Measurements from ENCODE around the gene ADRA2C.

The ADRA2C gene

DNA sequence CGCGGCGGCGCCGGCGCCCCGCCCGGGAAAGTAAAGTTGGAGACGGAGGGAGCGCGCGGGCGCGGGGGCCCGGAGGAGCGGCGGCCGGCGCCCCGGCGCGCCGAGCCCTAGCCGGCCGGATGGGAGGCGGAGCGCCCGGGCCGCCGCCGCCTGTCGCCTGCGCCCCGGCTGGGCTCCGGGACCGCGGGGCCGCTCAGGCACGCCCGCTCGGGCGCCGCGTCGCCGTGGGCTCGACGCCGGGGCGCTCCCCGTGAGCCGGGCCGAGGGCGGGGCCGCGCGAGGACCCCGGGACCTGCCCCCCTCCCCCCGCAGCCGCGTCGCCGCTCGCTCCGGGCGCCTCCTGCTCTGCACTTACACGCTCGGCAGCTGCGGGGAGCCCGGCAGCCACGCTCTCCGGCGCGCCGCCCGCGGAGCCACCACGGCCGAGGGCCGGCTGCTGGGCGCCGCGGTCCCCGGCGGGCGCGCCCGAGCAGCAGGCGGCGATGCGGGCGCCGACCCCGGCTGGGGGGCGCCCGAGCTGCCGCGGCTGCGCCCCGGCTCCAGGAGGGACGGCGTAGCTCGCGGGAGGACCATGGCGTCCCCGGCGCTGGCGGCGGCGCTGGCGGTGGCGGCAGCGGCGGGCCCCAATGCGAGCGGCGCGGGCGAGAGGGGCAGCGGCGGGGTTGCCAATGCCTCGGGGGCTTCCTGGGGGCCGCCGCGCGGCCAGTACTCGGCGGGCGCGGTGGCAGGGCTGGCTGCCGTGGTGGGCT is at the start of gene ADRA2C:
Gene ADRA2C (plus strand): TSS at position 350 of the 749 bp plus-strand sequence. CDS start 222 bp downstream, at position 572.
- no peak for DNase-seq (ENCODE audit: low read depth in 1 of 2, low spot score in 1 of 2)

DNA sequence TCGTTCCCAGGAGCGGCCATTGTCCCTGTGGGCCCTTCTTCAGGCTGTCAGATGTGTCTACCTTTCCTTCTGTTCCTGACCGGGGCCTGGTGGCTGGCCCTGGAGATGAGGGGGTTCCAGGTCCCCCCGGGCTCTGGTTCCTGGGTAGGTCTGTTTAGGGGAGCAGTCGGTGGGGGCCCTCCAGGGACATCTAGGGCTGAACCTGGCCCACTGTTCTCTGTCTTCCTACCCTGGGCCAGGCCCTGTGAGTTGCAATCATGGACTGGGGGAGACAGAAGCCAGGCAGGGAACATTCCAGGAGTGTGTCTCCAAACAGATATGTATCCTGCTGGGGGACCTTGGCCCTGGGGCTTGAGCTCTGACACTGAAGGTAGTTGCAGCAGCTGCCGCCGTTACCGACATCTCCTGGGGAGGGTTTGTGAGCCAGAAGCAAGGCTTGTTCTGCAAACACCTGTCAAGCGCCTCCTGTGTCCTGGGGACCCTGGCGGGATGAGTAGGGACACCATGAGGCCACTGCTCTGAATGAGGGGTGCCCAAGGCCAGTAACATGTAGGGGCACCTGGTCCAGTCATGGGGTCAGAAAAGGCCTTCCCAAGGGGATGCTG is 49.5 kb upstream of the ADRA2C start:
- DNase-seq (ENCODE audit: low read depth in 1 of 2, low spot score in 1 of 2): no peak

DNA sequence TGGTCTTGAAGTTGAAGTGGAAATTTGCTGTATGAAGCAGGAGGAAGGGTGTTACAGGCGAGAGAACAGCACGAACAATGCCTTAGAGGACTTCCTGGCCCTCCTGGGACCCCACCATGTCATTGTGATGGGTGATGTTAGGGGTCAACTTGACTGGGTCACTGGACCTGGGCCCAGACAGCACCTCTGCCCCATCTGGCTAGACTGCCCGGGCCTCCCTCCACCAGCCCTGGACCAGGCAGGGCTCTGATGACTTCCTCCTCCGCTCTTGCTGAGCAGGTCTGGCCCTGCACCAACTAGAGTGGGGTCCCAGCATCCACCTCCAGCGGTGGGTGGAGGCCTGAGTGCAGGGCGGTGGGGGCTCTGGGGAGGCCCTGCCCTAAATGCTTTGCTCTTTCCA is 48.9 kb upstream of the ADRA2C start:
- no peak for DNase-seq (ENCODE audit: low read depth in 1 of 2, low spot score in 1 of 2)

- no peak for DNase-seq (ENCODE audit: low read depth in 1 of 2, low spot score in 1 of 2)
Measured at GRCh38 chr4:3718462-3718861, 47.7 kb upstream of the ADRA2C start.

GRCh38 chr4:3719191-3719590 is 47.0 kb upstream of the ADRA2C start:
- no peak for DNase-seq (ENCODE audit: low read depth in 1 of 2, low spot score in 1 of 2)

- DNase-seq (ENCODE audit: low read depth in 1 of 2, low spot score in 1 of 2): no peak
Measured at GRCh38 chr4:3719836-3720235, 46.3 kb upstream of the ADRA2C start.

DNA sequence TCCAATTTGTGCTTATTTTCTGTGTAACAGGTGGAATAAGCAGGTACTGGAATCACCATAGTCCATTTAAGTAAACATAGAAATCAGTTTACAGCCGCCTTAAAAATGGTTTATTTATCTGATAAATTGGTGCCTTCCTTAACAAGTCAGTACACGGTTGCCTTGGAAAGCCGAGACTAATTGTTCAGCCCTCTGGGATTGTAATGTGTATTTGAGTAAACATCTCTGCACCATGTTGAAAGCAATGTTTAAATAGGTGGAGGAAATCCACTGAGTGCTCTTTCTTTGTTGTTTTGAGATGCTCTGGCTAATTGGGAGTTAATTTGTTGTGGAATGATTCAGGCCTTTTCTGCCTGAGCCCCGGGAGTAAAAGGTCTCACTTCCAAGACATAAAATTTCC is 45.7 kb upstream of the ADRA2C start:
- DNase-seq (ENCODE audit: low read depth in 1 of 2, low spot score in 1 of 2): no peak

DNA sequence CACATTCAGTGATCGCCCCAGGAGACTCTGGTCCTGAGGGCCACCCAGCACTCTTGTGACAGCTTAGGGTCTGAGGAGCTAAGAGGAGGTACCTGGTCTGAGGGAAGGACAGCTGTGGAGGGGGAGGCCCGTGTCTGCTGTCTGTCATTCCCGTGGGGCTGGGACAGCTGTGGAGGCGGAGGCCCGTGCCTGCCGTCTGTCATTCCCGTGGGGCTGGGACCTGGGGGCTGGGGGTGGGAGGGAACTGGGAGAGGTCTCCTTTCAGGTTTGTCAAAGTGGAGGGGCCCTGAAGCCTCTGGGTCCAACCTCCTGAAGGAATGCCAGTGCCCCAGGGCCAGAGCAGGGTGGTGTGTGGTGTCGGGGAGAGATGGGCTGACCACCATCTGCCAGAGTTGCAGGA is 45.0 kb upstream of the ADRA2C start:
- no peak for DNase-seq (ENCODE audit: low read depth in 1 of 2, low spot score in 1 of 2)

DNA sequence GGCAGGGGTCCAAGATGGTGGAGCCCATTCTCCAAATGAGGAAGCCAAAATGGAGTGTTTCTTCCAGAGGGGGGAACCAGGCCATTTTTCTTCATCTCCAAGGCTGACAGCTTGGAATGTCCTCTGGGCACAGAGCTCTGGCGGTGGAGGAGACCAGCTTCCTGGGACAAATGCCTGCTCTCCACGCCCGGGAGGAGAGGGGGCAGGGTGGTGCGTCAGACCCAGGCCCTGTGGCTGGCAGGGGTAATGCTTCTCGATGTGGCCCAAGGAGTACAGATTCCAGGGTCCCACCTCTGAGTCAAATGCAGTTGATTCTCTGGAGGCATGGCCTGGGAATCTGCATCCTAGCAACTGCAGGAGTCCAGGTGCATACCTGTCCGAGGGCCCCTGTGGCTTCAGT is 44.6 kb upstream of the ADRA2C start:
- no peak for DNase-seq (ENCODE audit: low read depth in 1 of 2, low spot score in 1 of 2)

- DNase-seq (ENCODE audit: low read depth in 1 of 2, low spot score in 1 of 2): no peak
Measured at GRCh38 chr4:3722446-3723231, 43.5 kb upstream of the ADRA2C start.

DNA sequence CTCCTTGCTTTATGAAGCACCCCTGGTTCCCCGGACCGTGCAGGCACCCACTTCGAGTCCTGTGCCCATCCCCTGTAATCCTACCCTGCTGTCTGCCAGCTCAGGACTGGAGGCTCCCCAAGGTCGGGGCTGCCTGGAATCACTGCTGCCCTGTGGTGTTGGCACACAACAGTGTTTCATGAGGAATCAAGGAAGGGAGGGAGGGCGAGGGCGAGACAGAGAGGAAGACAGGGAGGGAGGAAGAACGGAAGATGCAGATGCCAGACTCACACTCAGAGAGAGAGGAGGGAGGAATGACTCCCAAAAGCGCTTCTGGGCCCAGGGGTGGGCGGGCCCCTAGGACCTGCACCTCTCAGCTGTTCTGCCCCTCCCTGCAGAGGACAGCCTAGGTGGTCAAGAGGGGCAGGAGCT is 42.9 kb upstream of the ADRA2C start:
- no peak for DNase-seq (ENCODE audit: low read depth in 1 of 2, low spot score in 1 of 2)

GRCh38 chr4:3724319-3725231 is 41.6 kb upstream of the ADRA2C start:
- no peak for DNase-seq (ENCODE audit: low read depth in 1 of 2, low spot score in 1 of 2)

GRCh38 chr4:3725936-3726870 is 40.0 kb upstream of the ADRA2C start:
- DNase-seq (ENCODE audit: low read depth in 1 of 2, low spot score in 1 of 2): no peak

- DNase-seq (ENCODE audit: low read depth in 1 of 2, low spot score in 1 of 2): no peak
Measured at GRCh38 chr4:3727847-3728469, 38.2 kb upstream of the ADRA2C start.

DNA sequence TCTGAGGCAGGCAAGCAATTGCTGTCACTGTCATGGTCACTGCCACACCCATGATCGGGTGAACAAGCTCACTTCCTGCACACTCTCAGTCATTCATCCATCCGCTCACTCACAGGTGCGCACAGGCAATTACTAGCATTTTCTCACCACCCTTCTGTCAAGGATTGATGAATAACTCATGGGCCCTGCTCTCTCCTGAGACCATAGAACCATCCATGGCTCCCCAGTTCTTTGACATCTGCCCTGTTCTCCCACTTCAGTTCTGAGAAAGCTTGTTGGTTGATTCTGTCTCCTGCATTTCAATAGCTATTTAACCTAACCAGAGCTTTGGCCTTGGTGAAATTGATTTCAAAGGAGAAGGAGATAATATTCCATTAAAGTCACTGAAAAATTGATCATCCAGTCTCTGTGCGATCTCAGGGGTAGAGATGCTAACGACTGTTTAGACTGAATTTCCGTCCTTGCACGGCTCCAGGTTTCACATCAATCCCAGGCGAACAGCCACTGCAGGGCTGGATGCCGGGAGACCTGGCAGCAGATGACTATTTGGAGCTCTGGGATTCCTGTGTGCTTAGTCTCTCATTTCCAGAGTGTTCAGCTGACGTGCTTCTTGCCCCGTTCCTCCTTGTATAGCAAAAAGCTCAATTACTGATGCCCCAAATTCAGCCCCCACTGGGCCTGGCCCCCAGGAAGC is 36.9 kb upstream of the ADRA2C start:
- no peak for DNase-seq (ENCODE audit: low read depth in 1 of 2, low spot score in 1 of 2)

DNA sequence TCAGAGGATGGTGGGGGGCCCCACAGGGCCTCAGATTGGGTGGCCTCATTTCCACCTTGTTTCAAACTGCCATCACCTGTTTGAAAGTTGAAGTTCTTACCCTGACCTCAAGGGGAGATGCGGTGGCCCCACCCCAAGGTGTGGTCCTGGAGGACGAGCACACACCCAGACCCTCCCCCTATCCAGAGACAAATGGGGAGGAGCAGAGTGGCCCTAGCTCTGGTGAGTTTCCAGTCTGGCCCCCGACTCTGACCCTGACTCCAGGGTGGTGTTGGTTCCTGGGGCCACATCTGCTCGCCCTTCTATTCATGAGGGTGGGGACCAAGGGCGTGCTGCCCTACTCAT is 36.3 kb upstream of the ADRA2C start:
- no peak for DNase-seq (ENCODE audit: low read depth in 1 of 2, low spot score in 1 of 2)

GRCh38 chr4:3730422-3731190 is 35.6 kb upstream of the ADRA2C start:
- no peak for DNase-seq (ENCODE audit: low read depth in 1 of 2, low spot score in 1 of 2)

All from stimulated activated CD4-positive, alpha-beta T cell treated with anti-CD3 and anti-CD28 coated beads, Interleukin-15, amount 100 ng/mL, for 1 hour (primary cell).